ENCODE results near the gene RNASEH2A.
A peak's percentile ranks its signal among the peaks of the same experiment; 100 is the strongest.
"Not testable (repeated sequence)": the region's sequence is repeated elsewhere in the genome, so short reads cannot be mapped to it uniquely, and the experiment has no call there.

The RNASEH2A gene

DNA sequence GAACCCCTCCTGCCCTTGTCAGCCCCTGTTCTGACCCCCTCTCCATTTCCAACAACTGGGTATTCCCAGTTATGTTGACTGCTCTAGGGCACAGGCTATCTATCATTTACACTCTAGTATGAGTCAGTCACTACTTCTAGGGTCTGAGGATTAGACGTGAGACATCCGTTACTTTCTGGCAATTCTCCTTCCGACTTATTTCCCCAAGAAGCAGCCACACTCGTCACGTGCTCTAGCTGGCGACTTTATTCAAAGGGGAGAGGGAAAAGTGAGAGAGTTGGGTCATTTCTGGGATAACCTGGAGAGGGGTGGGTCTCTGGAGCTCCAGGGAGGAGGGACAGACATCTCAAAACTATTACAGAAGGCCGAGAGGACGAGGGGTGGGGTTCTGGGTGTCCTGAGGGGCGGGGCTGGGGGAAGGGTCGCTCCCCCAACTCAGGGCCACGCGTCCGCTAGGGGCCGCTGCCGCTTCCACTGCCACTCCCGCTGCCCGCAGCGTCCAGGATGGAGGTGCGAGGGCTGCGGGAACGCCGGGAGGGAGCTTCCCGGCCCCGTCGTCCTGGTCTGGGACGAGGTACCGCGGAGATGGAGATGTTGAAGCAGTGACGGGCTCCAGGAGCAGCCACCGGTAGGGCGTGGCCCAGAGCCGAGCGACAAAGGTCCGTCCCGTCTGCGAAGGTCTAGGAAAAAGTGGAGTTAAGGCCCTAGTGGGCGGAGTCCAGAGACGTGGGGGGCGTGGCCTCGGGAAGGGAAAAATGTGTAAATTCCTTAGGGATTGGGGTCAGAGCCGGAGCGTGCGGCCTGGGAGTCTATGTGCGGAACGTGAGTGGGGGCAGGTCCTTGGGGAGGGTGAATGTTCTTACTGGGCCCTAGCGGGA is 19.1 kb downstream of the RNASEH2A start:
- FAIRE-seq (no peak), DNase-seq (ENCODE audit: low spot score) (peak; percentile 69)

DNA sequence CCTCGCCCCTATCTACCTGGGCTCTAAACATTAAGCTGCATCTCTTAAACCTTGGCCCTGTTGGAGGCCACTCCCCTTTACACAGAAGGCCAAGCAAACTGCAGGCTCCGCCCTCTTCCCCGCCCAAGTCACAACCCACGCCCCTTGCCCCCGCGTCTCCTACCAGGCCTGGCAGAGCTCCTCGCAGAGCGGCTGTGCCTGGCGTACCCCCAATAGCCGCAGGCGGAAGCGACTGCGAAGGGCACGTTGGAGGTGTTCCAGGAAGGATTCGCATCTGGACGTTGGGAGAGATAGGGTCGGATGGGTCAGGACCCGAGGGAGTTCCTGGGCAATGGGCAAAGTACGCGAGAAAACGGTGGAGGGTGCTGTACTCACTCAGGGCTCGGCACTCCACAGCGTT is 22.1 kb downstream of the RNASEH2A start:
- DNase-seq (ENCODE audit: low spot score) (no peak), FAIRE-seq (no peak)

DNA sequence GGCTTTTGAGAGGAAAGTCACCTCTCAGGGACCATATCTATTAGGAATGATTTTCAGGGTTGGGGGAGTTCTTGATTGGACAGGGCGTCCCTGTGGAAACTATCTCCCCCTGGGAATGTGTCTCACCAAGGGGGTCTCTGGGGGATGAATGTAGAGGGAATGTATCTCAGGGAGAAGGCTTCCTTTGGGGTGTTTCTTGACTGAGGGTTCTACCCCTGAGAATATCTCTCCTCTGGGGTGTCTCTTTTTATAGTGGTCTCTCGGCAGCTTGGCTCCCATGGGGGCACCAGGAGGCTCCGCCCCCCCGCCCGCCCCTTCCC is 27.0 kb downstream of the RNASEH2A start:
- no peak for FAIRE-seq
- DNase-seq (ENCODE audit: low spot score) = no peak

DNA sequence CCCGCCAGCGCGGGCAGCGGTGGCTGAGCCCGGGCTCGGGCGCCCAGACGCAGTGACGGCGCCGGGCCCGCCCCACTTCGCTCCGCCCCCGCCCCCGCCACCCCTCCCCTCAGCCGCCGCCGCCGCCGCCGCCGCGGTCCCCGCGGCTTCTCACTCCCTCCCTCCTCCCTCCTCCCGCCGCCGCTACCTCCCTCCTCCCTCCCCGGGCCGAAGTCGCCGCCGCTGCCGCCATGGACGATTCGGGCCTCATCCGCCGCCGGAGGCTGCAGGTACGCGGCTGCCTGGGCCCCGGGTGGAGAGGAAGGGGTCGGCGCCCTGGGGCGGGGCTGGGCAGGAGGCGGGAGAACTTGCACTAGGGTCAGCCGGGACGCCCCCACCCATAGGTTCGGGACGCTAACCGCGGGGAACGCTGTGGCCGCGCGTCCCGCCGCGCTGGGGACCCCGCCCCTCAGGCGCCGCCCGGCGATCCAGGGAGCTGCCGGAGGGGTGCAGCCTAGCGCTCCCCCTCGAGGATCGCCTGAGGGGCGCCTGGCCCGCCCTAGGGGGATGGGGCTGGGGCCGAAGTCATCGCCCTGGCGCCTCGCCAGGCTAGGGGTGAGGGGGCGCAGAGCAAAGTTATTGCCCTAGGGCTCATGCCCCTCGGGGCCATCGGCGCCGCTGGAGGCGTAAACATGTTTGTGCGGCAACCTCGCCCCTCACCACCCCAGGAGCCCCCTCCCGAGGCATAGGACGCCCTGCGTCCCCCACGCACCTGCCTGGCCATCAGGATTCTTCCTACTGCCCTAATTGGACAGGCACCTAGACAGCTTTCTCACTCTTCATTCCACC is 27.6 kb downstream of the RNASEH2A start:
- DNase-seq (ENCODE audit: low spot score) (peak; percentile 82), FAIRE-seq (no peak)

DNA sequence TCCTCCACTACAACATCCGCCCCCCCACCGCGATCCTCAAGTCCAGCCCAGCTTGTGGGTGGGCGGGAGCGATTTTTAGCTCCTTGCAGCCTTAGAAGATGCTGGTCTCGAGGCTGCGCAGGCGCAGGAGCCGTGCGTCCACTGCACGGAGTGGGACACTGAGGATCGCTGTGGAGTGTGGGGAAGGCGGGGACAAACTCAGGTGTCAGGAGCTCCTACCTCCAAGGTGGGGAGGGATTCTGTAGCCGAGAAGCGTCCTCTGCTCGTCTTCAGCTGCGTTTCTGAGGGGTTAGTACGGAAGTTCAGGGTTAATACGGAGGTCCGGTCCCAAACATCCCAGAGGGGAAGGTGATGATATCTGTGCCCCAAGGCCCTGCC is 28.2 kb downstream of the RNASEH2A start, which contains the start of gene RTBDN:
Gene RTBDN, minus strand, starts transcription at position 14 of the 378 bp plus-strand sequence. CDS start 4,600 bp downstream, outside the sequence.
- no peak for FAIRE-seq

DNA sequence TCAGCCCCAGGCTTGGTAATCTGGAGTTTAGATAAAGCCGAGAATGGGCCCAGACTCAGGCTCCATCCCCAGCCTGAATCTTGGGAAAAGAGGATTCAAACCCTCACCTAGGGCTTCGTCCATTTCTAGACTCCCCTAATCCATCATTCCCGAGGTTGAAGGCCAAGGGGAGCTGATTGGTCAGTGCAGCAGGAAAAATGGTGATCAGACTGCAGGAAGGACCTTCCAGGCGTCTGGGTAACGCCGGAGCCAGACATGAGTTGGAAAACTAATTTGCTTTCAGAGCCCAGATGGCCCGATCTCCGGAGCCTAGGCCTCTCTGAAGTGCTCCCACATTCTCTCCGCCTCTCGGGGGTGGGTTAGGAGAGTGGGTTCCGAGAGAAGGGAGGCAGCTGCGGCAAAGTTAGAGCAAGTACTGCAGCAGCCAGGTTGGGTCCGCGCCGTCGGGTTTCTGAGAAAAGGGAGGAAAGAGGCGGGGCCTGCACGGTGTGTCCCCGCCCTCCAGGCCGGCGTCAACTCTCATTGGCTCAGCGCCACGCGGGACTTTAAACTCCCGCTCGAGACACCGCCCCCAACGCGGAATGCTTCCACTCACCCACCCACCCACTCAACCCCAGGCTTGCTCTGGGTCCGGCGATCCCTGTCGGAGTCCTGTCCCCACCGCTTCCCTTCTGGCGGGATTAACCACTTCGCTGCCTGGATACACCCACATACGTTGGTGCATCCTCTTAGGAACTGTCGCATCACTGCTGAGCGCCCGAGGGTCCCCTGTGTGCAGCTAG is 28.8 kb downstream of the RNASEH2A start:
- DNase-seq (ENCODE audit: low spot score) = no peak
- no peak for FAIRE-seq

More for the DNA sequence above, 28.2 kb downstream of the RNASEH2A start, which contains the start of gene RTBDN:
- no peak for DNase-seq (ENCODE audit: low spot score)

DNA sequence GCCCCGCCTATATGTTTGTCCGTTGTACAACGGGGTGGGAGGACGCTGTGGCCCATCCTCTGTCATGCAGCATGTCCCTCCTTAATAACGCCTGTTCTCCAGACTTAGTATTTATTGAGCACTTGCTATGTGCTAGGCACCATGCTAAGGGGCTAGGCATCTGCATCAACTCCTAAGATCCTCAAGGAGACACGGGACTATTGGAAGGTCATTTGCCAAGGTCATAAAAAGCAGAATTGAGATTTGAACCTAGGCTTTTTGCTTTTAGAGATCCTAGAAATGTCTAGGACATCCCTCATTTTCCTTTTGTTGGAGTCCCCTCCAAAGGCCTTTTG is 30.1 kb downstream of the RNASEH2A start:
- DNase-seq (ENCODE audit: low spot score) (no peak), FAIRE-seq (no peak)

DNA sequence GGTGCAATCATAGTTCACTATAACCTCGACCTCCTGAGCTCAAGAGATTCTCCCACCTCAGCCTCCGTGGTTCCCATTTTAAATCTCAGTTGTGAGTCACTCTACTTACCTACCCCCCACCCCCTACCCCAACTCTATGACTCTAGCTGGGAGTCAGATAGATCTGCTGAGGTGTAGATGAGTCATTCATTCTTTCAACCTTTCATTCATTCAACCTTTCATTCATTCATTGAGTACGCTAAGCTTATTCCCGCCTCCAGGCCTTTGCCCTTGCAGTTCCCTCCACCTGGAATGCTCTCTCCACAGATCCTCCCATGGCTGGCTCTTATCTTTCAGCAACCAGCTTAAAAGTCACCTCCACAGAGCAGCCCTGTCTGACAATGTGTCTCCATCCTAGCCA is 30.8 kb downstream of the RNASEH2A start:
- DNase-seq (ENCODE audit: low spot score) (no peak), FAIRE-seq (no peak)

DNA sequence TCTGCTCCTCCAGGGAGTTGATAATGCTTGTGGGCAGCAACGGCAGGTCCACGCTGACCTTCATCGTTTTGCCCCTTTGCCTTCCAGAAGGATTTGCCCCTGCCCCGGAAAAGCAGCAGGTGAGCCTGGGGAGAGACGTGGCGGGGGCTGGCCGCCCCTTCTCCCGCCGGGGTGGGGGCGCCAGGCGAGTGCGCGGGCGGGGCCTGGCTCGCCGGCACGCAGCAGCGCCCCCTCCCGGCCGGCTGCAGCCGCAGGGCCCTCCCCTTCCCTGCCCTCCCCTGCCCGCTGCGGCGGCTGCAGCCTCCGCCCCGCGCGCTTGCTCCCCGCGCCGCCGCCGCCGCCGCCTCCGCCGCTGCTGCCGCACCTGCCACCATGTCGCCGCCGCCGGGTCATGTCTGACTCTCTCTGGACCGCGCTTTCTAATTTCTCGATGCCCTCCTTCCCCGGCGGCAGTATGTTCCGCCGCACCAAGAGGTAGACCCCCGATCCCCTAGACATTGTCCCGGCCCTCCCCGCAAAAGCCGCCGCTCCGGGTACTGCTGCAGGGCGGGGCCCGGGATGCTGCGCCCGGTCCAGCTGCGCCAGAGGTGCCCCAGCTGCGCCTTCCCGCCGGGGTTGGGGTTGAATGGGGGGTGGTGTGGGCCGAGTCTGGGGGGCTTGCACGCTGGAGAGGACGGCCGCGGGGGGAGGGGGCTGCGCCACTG is 31.9 kb downstream of the RNASEH2A start, which contains the start of gene MAST1:
Gene MAST1, plus strand, starts transcription at position 334 of the 704 bp plus-strand sequence. Its CDS starts 58 bp downstream, at position 392.
- FAIRE-seq (no peak), DNase-seq (ENCODE audit: low spot score) (peak; percentile 85)

DNA sequence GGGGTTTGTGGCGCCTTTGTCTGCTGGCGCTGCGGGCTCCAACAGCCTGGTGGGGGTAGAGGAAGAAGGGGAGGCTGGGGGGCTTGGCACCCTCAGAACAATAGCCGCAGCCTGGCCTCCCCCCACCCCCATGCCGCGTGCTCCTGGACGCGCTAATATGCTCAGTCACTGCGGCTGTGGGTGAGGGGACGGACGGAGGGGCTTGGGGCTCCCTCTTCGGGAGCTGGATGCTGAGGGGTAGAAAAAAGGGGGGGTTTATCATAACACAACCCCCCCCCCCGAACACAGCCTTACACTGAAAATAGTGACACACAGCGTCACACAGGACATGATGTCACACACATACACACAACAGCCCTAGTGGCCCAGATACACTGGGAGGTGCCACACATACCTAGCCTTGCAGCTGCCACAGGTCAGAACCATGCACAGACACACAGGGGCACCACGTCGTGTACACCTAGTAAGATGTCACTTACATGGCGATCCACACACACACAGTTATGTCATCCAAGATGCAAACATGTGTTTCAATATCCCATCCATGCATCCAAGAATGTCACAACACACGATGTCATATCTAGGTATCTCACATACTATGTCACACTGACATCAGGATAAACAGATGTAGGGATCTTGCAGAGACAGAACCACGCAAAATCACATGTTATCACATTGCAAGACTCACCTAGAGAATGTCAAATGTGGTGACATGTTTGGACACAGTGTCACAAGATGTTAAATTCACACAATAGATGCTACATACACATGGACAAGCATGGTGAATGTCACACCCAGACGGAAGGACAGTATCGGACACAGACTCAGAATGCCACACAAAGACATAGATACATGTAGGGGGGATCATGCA is 32.7 kb downstream of the RNASEH2A start:
- FAIRE-seq (no peak), DNase-seq (ENCODE audit: low spot score) (no peak)

DNA sequence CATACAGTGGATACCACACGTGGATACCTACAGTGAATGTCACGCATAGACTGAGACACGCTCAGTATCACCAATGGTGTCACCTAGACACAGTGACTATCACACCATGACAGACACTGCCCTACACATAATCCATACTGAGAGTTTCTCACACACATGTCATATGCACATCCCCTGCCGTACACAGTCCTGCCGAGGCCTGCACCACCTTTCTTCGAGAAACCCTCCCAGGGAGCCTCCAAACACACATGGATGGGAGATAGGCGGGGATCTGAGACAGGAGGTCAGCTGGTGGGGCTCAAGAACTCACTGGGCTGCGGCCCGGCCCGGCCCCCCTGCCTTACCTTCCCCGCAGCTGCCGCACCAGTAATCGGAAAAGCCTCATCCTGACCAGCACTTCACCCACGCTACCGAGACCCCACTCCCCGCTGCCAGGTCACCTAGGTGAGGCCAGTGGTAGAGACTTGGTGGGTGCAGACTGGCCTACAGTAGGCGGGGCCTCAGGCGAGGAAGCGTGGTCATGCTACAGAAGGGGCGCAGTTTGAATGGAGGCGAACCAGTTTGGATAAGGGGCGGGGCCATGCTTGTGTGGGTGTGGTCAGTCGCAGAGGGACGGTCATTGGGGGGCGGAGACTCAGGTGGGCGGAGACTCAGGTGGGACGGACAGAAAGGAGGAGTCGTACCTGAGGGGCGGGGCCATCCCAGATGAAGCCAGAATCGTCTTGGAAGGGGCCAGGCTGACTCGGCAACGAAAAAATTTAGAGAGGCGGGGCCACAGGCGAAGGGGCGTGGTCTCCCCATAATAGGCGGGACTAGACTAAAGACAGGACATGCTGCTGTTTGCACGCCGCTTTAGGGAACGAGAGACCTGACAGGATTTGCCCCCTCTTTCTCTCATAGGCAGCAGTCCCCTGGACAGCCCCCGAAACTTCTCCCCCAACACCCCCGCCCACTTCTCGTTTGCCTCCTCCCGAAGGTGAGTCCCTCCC is 34.0 kb downstream of the RNASEH2A start:
- DNase-seq (ENCODE audit: low spot score) (peak; percentile 42), FAIRE-seq (no peak)

DNA sequence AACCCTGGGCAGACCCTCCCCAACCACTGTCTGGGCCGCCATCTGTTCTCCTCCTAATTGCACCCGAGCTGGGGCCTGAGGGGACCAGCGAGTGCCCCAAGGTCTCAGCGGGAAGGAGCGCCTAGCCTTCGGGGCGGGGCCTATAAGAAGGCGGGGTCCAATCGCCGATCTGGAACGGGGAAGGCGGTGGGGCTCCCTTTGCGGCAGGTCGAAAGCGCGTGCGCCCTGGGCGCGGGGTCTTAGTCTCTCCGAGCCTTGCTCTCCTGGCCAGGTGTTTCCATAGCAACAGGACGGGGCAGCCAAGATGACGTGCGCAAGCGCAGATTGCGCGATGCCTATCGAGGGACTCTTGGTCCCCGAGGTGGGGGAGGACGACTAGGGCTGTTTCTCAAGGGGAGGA is 34.7 kb downstream of the RNASEH2A start:
- FAIRE-seq (no peak), DNase-seq (ENCODE audit: low spot score) (no peak)

DNA sequence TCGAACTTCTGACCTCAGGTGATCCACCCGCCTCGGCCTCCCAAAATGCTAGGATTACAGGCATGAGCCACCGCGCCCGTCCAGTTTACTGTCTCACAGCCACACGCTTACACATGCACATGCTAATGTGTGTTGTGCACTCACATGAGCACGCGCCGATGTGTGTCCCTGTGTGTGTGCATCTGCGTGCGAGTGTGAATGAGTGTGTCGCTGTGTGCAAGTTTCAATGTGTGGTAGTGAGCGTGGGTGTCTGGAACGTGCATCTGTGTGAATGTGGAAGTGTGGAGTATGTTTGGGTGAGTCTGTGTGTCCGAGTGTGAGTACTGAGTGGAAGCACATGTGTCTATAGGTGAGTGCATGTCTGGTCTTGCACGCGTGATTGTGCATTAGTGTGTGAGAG is 36.1 kb downstream of the RNASEH2A start:
- FAIRE-seq = no peak
- no peak for DNase-seq (ENCODE audit: low spot score)

DNA sequence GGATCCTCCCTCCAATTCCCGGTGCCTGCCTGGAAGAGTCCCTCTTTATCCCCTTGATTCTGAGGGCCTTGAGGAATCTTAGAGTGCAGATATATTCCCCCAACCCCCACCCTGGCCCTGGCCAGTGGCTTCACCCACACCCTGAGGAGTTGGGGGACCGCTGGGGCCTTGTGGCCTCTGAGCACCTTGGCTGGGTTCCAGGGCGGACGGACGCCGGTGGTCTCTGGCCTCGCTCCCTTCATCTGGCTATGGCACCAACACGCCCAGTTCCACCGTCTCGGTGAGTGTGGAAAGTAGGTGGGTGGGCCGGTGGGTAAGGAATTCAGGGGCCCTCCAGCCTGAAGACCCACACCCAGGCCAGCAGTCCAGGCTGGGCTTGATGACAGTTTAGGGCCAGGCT is 36.9 kb downstream of the RNASEH2A start:
- FAIRE-seq (no peak), DNase-seq (ENCODE audit: low spot score) (no peak)

DNA sequence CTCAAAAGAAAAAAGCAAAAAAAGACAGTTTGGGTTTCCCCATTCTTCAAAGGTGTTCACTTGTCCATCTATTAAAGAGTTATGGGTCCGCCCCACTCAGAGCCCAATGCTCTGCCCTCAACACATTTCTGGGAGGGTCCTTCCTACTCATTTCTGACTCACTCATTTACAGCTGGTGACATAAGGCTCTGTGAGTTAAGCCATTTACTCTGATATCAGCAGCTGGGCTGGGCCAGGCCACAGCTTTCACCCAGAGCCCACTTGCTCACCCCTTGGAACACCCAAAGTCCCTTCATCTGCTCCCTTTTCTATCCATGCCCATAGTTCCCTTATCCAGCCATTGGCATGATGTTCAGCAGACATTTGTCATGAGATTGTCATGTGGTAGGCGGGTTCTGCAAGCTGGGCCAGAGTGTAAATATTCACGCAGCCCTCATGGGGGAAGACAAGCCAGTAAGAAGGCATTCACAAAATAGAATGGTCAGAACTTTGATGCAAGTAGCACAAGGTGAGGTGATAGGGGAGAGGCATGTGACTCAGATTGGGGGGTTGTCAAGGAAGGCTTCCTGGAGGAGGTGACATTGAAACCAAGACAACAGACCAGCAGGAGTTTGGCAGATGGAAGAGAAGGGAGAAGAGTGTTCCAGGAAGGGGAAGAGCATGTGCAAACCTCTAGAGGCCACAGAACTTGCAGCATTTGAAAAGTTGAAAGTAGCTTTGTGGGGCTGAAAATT is 37.8 kb downstream of the RNASEH2A start:
- no peak for FAIRE-seq
- DNase-seq (ENCODE audit: low spot score) = no peak

DNA sequence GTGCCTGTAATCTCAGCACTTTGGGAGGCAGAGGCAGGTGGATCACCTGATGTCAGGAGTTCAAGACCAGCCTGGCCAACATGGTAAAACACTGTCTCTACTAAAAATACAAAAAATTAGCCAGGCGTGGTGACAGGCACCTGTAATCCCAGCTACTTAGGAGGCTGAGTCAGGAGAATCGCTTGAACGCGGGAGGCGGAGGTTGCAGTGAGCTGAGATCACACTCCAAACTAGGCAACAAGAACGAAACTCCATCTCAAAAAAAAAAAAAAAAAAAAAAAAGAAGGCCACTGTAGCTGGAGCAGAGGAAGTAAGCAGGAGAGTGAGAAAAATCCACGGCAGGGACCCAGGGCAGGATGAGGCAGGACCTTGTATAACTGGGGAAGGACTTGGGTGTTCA is 40.2 kb downstream of the RNASEH2A start:
- not testable (repeated sequence) for DNase-seq (ENCODE audit: low spot score); FAIRE-seq

DNA sequence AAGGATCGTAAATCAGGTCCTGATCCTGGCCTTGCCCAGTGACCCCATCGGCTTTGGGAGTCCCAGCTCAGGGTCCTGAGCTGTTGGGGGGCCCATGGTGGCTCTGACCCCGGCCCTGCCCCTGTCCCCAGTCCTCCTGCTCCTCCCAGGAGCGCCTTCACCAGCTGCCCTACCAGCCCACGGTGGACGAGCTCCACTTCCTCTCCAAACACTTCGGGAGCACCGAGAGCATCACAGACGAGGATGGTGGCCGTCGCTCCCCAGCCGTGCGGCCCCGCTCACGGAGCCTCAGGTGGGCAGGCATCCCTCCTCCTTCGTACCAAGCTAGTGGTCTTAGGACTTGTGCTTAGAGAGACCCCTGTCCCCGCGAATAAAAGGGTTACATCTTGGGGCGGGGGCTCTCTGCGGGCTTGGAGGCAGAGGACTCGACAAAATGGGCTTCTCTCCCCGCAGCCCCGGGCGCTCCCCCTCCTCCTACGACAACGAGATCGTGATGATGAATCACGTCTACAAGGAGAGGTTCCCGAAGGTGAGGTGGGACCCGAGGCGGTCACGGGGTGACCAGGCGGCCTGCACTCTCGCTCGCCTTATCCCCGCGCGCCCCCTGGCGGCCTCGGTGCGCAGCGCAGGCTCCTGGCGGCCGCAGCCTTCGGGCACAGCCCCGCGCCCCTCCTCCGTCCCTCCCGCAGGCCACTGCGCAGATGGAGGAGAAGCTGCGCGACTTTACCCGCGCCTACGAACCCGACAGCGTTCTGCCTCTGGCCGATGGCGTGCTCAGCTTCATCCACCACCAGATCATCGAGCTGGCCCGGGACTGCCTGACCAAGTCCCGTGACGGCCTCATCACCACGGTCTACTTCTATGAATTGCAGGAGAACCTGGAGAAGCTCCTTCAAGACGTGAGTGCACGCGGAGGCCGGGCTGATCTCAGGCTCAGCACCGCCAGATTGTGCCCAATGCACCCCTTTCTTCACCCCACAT is 41.1 kb downstream of the RNASEH2A start:
- DNase-seq (ENCODE audit: low spot score) (peak; percentile 83), FAIRE-seq (no peak)
